NCI-H446 (cell line): Measurements from ENCODE around the gene NFATC3.
A peak's percentile ranks its signal among the peaks of the same experiment; 100 is the strongest.

Source experiments
- DNase-seq, 2 experiments: peaks; one replicate each; lab custom pipeline; 2025; lab: John Stamatoyannopoulos, UW

The NFATC3 gene

GRCh38 chr16:68085259-68086071, at the start of gene NFATC3:
Gene NFATC3, plus strand, starts transcription at chr16:68085370. Its CDS starts 312 bp downstream, at chr16:68085682.
- peak; percentile 73 to 93 for DNase-seq

- no peak for DNase-seq
These were observed 47.2 kb upstream of the NFATC3 start for GRCh38 chr16:68037841-68038597.

GRCh38 chr16:68040506-68041288, 44.5 kb upstream of the NFATC3 start:
- peak in 1 of 2 experiments; percentile 47 for DNase-seq

GRCh38 chr16:68041783-68042182, 43.4 kb upstream of the NFATC3 start:
- no peak for DNase-seq

GRCh38 chr16:68046106-68046505, 39.1 kb upstream of the NFATC3 start:
- DNase-seq = no peak

GRCh38 chr16:68047987-68048386, 37.2 kb upstream of the NFATC3 start:
- DNase-seq = no peak

- no peak for DNase-seq
These were observed 35.7 kb upstream of the NFATC3 start for GRCh38 chr16:68049449-68049848.

- no peak for DNase-seq
These were observed 29.8 kb upstream of the NFATC3 start for GRCh38 chr16:68055395-68055794.

GRCh38 chr16:68059804-68060203, 25.4 kb upstream of the NFATC3 start:
- no peak for DNase-seq

- no peak for DNase-seq
These were observed 23.8 kb upstream of the NFATC3 start for GRCh38 chr16:68061396-68061795.

GRCh38 chr16:68062910-68063393, 22.2 kb upstream of the NFATC3 start:
- DNase-seq = no peak

GRCh38 chr16:68064791-68065365, 20.3 kb upstream of the NFATC3 start:
- DNase-seq = peak in 1 of 2 experiments; percentile 31

GRCh38 chr16:68065716-68066305, 19.4 kb upstream of the NFATC3 start:
- DNase-seq = no peak

- no peak for DNase-seq
These were observed 18.4 kb upstream of the NFATC3 start for GRCh38 chr16:68066763-68067162.

GRCh38 chr16:68068926-68069325, 16.2 kb upstream of the NFATC3 start:
- DNase-seq = no peak

- no peak for DNase-seq
These were observed 15.5 kb upstream of the NFATC3 start for GRCh38 chr16:68069511-68070248.

- DNase-seq = no peak
These were observed 14.9 kb upstream of the NFATC3 start for GRCh38 chr16:68070249-68070730.

- no peak for DNase-seq
These were observed 14.2 kb upstream of the NFATC3 start for GRCh38 chr16:68070806-68071517.

- no peak for DNase-seq
These were observed 13.7 kb upstream of the NFATC3 start for GRCh38 chr16:68071518-68071901.
